GM18907 (cell line): ENCODE measurements around the gene MEAK7.

Experiments used
- ATAC-seq: cut with Tn5 transposase; IDR thresholded peaks from one replicate; pipeline ENCODE4 v1.9.1; 2021; ENCODE audit warnings: mild to moderate bottlenecking, moderate library complexity; ENCODE audit not compliant: unreplicated experiment

MEAK7 gene

GRCh38 chr16:84471316-84471715, 33.1 kb downstream of the MEAK7 start:
- ATAC-seq = no peak

DNA sequence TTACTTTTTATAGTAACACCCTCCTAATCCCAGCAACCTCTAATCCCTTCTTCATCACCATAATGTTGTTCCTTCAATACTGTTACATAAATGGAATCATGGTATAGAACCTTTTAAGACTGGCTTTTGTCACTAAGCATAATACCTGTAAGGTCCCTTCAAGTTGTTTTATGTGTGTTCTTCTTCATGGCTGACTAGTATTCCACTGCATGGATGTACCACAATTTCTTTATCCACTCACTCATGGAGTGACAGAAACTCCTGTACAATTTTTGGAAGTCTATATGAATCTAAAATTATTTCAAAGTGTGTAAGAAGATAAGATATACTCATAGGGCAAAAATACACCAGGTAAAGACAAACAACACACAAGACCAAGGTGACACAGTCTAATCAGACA, 36.8 kb downstream of the MEAK7 start:
- ATAC-seq = no peak

GRCh38 chr16:84467256-84467655, 37.2 kb downstream of the MEAK7 start:
- ATAC-seq = no peak

GRCh38 chr16:84466692-84467091, 37.8 kb downstream of the MEAK7 start:
- no peak for ATAC-seq

GRCh38 chr16:84465154-84465553, 39.3 kb downstream of the MEAK7 start:
- ATAC-seq = no peak

GRCh38 chr16:84464116-84464515, 40.3 kb downstream of the MEAK7 start:
- no peak for ATAC-seq

DNA sequence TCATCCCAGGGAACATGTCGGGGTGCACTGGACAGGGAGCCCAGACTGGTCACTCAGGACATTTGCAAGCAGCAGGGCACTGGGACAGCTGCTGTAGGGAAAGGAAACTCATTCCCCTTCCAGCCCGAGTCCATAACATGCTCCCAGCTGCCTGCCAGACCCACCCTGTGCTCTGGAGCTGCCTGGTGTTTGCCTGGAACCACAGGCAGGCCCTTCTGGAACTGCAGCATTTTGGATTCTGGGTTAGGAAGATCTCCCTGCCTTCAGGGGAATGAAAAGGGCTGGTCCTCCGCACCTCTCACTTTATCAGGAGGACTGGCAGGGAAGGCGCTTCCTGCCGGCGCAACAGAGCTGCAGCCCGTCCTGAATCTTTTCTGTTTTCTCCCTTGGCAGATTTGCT, 41.2 kb downstream of the MEAK7 start:
- no peak for ATAC-seq

GRCh38 chr16:84462296-84463210, 41.9 kb downstream of the MEAK7 start:
- ATAC-seq = no peak

- ATAC-seq = no peak
Measured at GRCh38 chr16:84461413-84462295, 42.8 kb downstream of the MEAK7 start.

DNA sequence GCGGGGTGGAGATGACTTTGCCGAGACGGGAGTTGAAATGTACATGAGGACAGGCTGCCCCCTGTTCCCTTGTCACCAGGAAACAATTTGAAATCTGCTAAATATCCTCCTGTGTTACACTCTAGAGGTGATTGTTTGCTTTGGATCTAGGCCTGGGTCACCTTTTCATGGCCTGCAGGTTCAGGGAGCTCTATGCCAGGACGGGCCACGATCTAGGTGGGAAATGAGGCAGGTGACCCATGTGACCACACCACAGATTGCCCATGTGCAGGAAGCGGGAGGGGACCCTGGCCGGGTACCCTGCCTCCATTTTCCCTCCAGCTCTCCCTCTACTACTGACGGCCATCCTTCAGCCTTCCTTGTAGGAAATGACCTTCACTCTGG, 43.4 kb downstream of the MEAK7 start:
- ATAC-seq = no peak

DNA sequence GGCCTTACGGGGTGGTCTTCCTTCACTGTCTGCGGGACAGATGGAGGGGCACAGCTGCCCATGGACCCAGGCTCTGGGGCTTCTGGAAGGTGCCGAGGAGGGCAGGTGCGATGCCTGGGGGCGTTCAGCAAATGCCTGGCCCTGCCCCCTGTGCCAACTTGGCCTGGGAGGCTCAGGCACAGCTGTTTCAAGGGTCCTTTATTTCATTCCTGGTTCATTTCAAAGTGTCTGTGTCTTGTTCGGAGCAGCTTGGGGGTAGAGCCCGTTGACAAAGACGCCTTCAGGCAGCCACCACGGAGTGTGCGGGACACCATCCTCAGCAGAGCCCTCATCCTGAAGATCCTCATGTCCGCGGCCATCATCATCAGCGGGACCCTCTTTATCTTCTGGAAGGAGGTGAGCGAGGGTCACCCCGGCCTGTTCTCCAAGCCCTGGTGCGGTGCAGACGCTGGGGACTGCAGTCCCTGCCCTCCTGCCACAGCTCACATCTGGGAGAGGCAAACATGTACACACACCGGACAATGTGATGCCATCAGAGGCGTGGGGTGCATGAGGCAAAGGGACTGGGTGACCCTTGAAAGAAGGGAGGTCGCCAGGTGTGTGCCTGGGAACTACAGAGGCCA, 43.9 kb downstream of the MEAK7 start:
- ATAC-seq = no peak

GRCh38 chr16:84459941-84460405, 44.5 kb downstream of the MEAK7 start:
- ATAC-seq = no peak

DNA sequence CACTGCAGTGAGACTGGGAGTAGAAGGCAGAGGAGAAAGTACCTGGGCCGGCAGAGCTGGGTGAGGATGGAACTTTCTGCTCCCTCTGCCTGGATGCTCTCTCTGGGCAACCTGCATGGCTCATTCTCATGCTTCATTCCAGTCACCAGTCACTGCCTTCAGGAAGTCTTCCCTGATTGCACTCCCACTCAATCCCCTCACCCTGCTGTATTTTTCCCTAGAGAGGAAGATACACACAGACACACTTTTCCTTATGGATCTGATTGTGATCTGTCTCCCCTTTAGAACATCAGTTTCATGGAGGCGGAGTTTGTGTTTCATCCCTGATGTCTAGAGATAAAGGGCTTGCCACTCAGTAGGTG, 44.9 kb downstream of the MEAK7 start:
- no peak for ATAC-seq

GRCh38 chr16:84458606-84459532, 45.6 kb downstream of the MEAK7 start:
- no peak for ATAC-seq

DNA sequence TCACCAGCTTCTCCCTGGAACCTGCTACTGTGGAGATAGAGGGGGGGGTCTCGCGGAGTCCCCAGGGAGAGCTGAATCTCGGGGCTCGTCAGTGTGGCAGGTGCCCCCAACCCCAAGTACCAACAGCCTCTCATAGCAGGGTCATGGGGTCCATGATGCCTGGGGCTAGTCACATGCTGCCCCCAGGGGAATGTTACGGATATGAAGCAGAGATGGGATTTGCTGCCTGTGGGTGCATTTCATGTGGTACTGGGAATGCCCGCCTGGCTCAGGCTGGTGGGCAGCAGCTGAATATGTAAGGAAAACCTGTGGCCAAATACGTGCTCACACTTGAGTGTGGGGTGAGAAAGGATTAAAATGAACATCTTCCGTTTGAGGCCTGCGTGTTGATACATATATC, 49.4 kb downstream of the MEAK7 start:
- no peak for ATAC-seq
